ENCODE data around the gene OR4D10. TPM values are rescaled to one million over a fixed set of nuclear protein-coding genes. Genes with fewer than 3 reads are reported as not detected.
"Not testable (repeated sequence)": the region's sequence is repeated elsewhere in the genome, so short reads cannot be mapped to it uniquely, and the experiment has no call there.

The OR4D10 gene
- total RNA-seq (2012; rRNA removed) = not detected in 2 replicates

- H3K9me3 ChIP-seq (replicated peaks; ENCODE audit: low read length) = no peaks in the 10 kb centered on the region
Measured at GRCh38 chr11:59473015-59473414, at the start of gene OR4D10. OR4D10 (plus strand) TSS chr11:59473315; CDS start chr11:59477430, 4,115 bp downstream.

GRCh38 chr11:59423835-59424234 is 49.3 kb upstream of the OR4D10 start:
- Histone ChIP-seq H3K4me2 (ENCODE audit: low read length) (no peak overlapping the region), H3K36me3 (ENCODE audit: insufficient read depth, low read length) (no peaks in the 10 kb centered on the region), H3K27me3 (ENCODE audit: control insufficient read depth, insufficient read depth, low read length) (peaks cover 13% of the 10 kb centered on the region), H3K4me3 (ENCODE audit: low read length) (no peak overlapping the region), H3K9ac (ENCODE audit: low read depth, low read length) (no peak overlapping the region), H3K9me3 (replicated peaks; ENCODE audit: low read length) (no peaks in the 10 kb centered on the region), H3K4me1 (ENCODE audit: control insufficient read depth, insufficient read depth, low read length) (no peaks in the 10 kb centered on the region)

More at GRCh38 chr11:59473015-59473414, at the start of gene OR4D10:
- Histone ChIP-seq H3K9ac (ENCODE audit: low read depth, low read length) (no peak within 1 kb of the TSS), H3K27me3 (ENCODE audit: control insufficient read depth, insufficient read depth, low read length) (no peaks in the 10 kb centered on the region), H3K4me3 (ENCODE audit: low read length) (no peak within 1 kb of the TSS), H3K4me2 (ENCODE audit: low read length) (no peak within 1 kb of the TSS), H3K36me3 (ENCODE audit: insufficient read depth, low read length) (no peaks in the 10 kb centered on the region), H3K4me1 (ENCODE audit: control insufficient read depth, insufficient read depth, low read length) (no peaks in the 10 kb centered on the region)

GRCh38 chr11:59425131-59425530 is 48.0 kb upstream of the OR4D10 start:
- Histone ChIP-seq H3K36me3 (ENCODE audit: insufficient read depth, low read length) (no peaks in the 10 kb centered on the region), H3K9me3 (replicated peaks; ENCODE audit: low read length) (no peaks in the 10 kb centered on the region), H3K4me2 (ENCODE audit: low read length) (no peak overlapping the region), H3K4me1 (ENCODE audit: control insufficient read depth, insufficient read depth, low read length) (no peaks in the 10 kb centered on the region), H3K4me3 (ENCODE audit: low read length) (no peak overlapping the region), H3K9ac (ENCODE audit: low read depth, low read length) (no peak overlapping the region), H3K27me3 (ENCODE audit: control insufficient read depth, insufficient read depth, low read length) (peaks cover 13% of the 10 kb centered on the region)

- no peak within 1 kb of the TSS for H3K4me3 ChIP-seq (ENCODE audit: low read length)
- H3K4me1 ChIP-seq (ENCODE audit: control insufficient read depth, insufficient read depth, low read length) = no peaks in the 10 kb centered on the region
- H3K4me2 ChIP-seq (ENCODE audit: low read length) = no peak within 1 kb of the TSS
- peaks cover 18% of the 10 kb centered on the region for H3K27me3 ChIP-seq (ENCODE audit: control insufficient read depth, insufficient read depth, low read length)
- no peaks in the 10 kb centered on the region for H3K36me3 ChIP-seq (ENCODE audit: insufficient read depth, low read length)
- H3K9ac ChIP-seq (ENCODE audit: low read depth, low read length) = no peak within 1 kb of the TSS
- H3K9me3 ChIP-seq (replicated peaks; ENCODE audit: low read length) = no peaks in the 10 kb centered on the region
Measured at GRCh38 chr11:59426361-59427067, 46.6 kb upstream of the OR4D10 start, which contains the start of gene OR5A2. OR5A2 (minus strand) TSS chr11:59426413; CDS start chr11:59422953, 3,460 bp downstream.

- H3K4me1 ChIP-seq (ENCODE audit: control insufficient read depth, insufficient read depth, low read length) = no peaks in the 10 kb centered on the region
- H3K4me2 ChIP-seq (ENCODE audit: low read length) = no peak overlapping the region
- H3K36me3 ChIP-seq (ENCODE audit: insufficient read depth, low read length) = no peaks in the 10 kb centered on the region
- H3K4me3 ChIP-seq (ENCODE audit: low read length) = no peak overlapping the region
- peaks cover 21% of the 10 kb centered on the region for H3K27me3 ChIP-seq (ENCODE audit: control insufficient read depth, insufficient read depth, low read length)
- no peak overlapping the region for H3K9ac ChIP-seq (ENCODE audit: low read depth, low read length)
- H3K9me3 ChIP-seq (replicated peaks; ENCODE audit: low read length) = no peaks in the 10 kb centered on the region
Measured at GRCh38 chr11:59427068-59427382, 46.1 kb upstream of the OR4D10 start.

GRCh38 chr11:59429924-59430516 is 43.1 kb upstream of the OR4D10 start:
- H3K9me3 ChIP-seq (replicated peaks; ENCODE audit: low read length) = no peaks in the 10 kb centered on the region

GRCh38 chr11:59436169-59436568 is 36.9 kb upstream of the OR4D10 start, which contains the start of gene OR5A1:
OR5A1 (plus strand) TSS chr11:59436469; CDS start chr11:59443169, 6,700 bp downstream.
- Histone ChIP-seq H3K27me3 (ENCODE audit: control insufficient read depth, insufficient read depth, low read length) (peaks cover 43% of the 10 kb centered on the region), H3K4me3 (ENCODE audit: low read length) (no peak within 1 kb of the TSS), H3K4me1 (ENCODE audit: control insufficient read depth, insufficient read depth, low read length) (no peaks in the 10 kb centered on the region), H3K4me2 (ENCODE audit: low read length) (no peak within 1 kb of the TSS), H3K36me3 (ENCODE audit: insufficient read depth, low read length) (no peaks in the 10 kb centered on the region), H3K9me3 (replicated peaks; ENCODE audit: low read length) (no peaks in the 10 kb centered on the region), H3K9ac (ENCODE audit: low read depth, low read length) (no peak within 1 kb of the TSS)

More at GRCh38 chr11:59429924-59430516, 43.1 kb upstream of the OR4D10 start:
- Histone ChIP-seq H3K9ac (ENCODE audit: low read depth, low read length) (no peak overlapping the region), H3K27me3 (ENCODE audit: control insufficient read depth, insufficient read depth, low read length) (peaks cover 31% of the 10 kb centered on the region), H3K4me3 (ENCODE audit: low read length) (no peak overlapping the region), H3K4me1 (ENCODE audit: control insufficient read depth, insufficient read depth, low read length) (no peaks in the 10 kb centered on the region), H3K4me2 (ENCODE audit: low read length) (no peak overlapping the region), H3K36me3 (ENCODE audit: insufficient read depth, low read length) (no peaks in the 10 kb centered on the region)

- Histone ChIP-seq H3K9ac (ENCODE audit: low read depth, low read length) (no peak overlapping the region), H3K4me3 (ENCODE audit: low read length) (no peak overlapping the region), H3K36me3 (ENCODE audit: insufficient read depth, low read length) (no peaks in the 10 kb centered on the region), H3K27me3 (ENCODE audit: control insufficient read depth, insufficient read depth, low read length) (peaks cover 29% of the 10 kb centered on the region), H3K9me3 (replicated peaks; ENCODE audit: low read length) (no peaks in the 10 kb centered on the region), H3K4me1 (ENCODE audit: control insufficient read depth, insufficient read depth, low read length) (no peaks in the 10 kb centered on the region), H3K4me2 (ENCODE audit: low read length) (no peak overlapping the region)
Measured at GRCh38 chr11:59437770-59438169, 35.3 kb upstream of the OR4D10 start.

GRCh38 chr11:59445624-59446023 is 27.5 kb upstream of the OR4D10 start:
- not testable (repeated sequence) for H3K4me2 ChIP-seq (ENCODE audit: low read length); H3K4me1 ChIP-seq (ENCODE audit: control insufficient read depth, insufficient read depth, low read length); H3K4me3 ChIP-seq (ENCODE audit: low read length); H3K9me3 ChIP-seq (replicated peaks; ENCODE audit: low read length); H3K9ac ChIP-seq (ENCODE audit: low read depth, low read length); H3K36me3 ChIP-seq (ENCODE audit: insufficient read depth, low read length); H3K27me3 ChIP-seq (ENCODE audit: control insufficient read depth, insufficient read depth, low read length)

- no peaks in the 10 kb centered on the region for H3K4me1 ChIP-seq (ENCODE audit: control insufficient read depth, insufficient read depth, low read length)
- H3K9me3 ChIP-seq (replicated peaks; ENCODE audit: low read length) = no peaks in the 10 kb centered on the region
- no peak overlapping the region for H3K4me3 ChIP-seq (ENCODE audit: low read length)
- H3K27me3 ChIP-seq (ENCODE audit: control insufficient read depth, insufficient read depth, low read length) = no peaks in the 10 kb centered on the region
- H3K36me3 ChIP-seq (ENCODE audit: insufficient read depth, low read length) = no peaks in the 10 kb centered on the region
- H3K4me2 ChIP-seq (ENCODE audit: low read length) = no peak overlapping the region
- no peak overlapping the region for H3K9ac ChIP-seq (ENCODE audit: low read depth, low read length)
Measured at GRCh38 chr11:59448484-59448883, 24.6 kb upstream of the OR4D10 start.

- Histone ChIP-seq H3K9me3 (replicated peaks; ENCODE audit: low read length) (no peaks in the 10 kb centered on the region), H3K4me2 (ENCODE audit: low read length) (no peak within 1 kb of the TSS), H3K36me3 (ENCODE audit: insufficient read depth, low read length) (no peaks in the 10 kb centered on the region), H3K4me3 (ENCODE audit: low read length) (no peak within 1 kb of the TSS), H3K4me1 (ENCODE audit: control insufficient read depth, insufficient read depth, low read length) (no peaks in the 10 kb centered on the region), H3K9ac (ENCODE audit: low read depth, low read length) (no peak within 1 kb of the TSS), H3K27me3 (ENCODE audit: control insufficient read depth, insufficient read depth, low read length) (no peaks in the 10 kb centered on the region)
Measured at GRCh38 chr11:59456661-59457060, 16.5 kb upstream of the OR4D10 start, which contains the start of gene OR4D6. OR4D6 (plus strand) TSS chr11:59456961; CDS start chr11:59456961, 0 bp downstream.

GRCh38 chr11:59459916-59460315 is 13.2 kb upstream of the OR4D10 start:
- H3K27me3 ChIP-seq (ENCODE audit: control insufficient read depth, insufficient read depth, low read length) = no peaks in the 10 kb centered on the region
- no peak overlapping the region for H3K4me2 ChIP-seq (ENCODE audit: low read length)
- H3K36me3 ChIP-seq (ENCODE audit: insufficient read depth, low read length) = no peaks in the 10 kb centered on the region
- no peaks in the 10 kb centered on the region for H3K9me3 ChIP-seq (replicated peaks; ENCODE audit: low read length)
- peaks cover 5% of the 10 kb centered on the region for H3K4me1 ChIP-seq (ENCODE audit: control insufficient read depth, insufficient read depth, low read length)
- H3K4me3 ChIP-seq (ENCODE audit: low read length) = no peak overlapping the region
- H3K9ac ChIP-seq (ENCODE audit: low read depth, low read length) = no peak overlapping the region

All from skeletal muscle satellite cell (primary cell).